Hepatocyte (in vitro differentiated cells): ENCODE results near the gene ABHD12B. TPM values are rescaled to one million over a fixed set of nuclear protein-coding genes. Genes with fewer than 3 reads are reported as not detected.

Experiments
- DNase-seq: peaks from one replicate; pipeline ENCODE4 v3.0.0-alpha.2; 2016; ENCODE audit warnings: low spot score
- H2AFZ ChIP-seq: fragments of 200-600 bp; sonication (generic); 2 replicates; pipeline ENCODE4 v1.6.0; 2016; ENCODE audit warnings: antibody characterized with exemption, mild to moderate bottlenecking
- H3K27ac ChIP-seq: fragments of 200-600 bp; sonication (generic); 2 replicates; pipeline ENCODE4 v1.5.1; 2016; ENCODE audit warnings: mild to moderate bottlenecking
- H3K27me3 ChIP-seq: fragments of 200-600 bp; sonication (generic); 2 replicates; pipeline ENCODE4 v1.6.1; 2016
- H3K36me3 ChIP-seq: fragments of 200-600 bp; sonication (generic); replicated peaks from 2 replicates; pipeline ENCODE4 v1.5.1; 2016; ENCODE audit warnings: low read depth; ENCODE audit not compliant: insufficient read depth
- H3K4me1 ChIP-seq: fragments of 200-600 bp; sonication (generic); 2 replicates; pipeline ENCODE4 v1.5.1; 2016; ENCODE audit warnings: mild to moderate bottlenecking, moderate library complexity; ENCODE audit not compliant: insufficient read depth
- H3K4me2 ChIP-seq: fragments of 200-600 bp; sonication (generic); 2 replicates; pipeline ENCODE4 v1.6.0; 2016
- H3K4me3 ChIP-seq: fragments of 200-600 bp; sonication (generic); 2 replicates; pipeline ENCODE4 v1.5.1; 2016; ENCODE audit warnings: mild to moderate bottlenecking
- H3K79me2 ChIP-seq: fragments of 200-600 bp; sonication (generic); 2 replicates; pipeline ENCODE4 v1.6.0; 2017; ENCODE audit warnings: mild to moderate bottlenecking
- H3K9me2 ChIP-seq: fragments of 200-600 bp; sonication (generic); replicated peaks from 2 replicates; pipeline ENCODE4 v1.6.0; 2017; ENCODE audit warnings: mild to moderate bottlenecking; ENCODE audit not compliant: insufficient read depth
- H3K9me3 ChIP-seq: fragments of 200-600 bp; sonication (generic); 2 replicates; pipeline ENCODE4 v1.5.1; 2016; ENCODE audit warnings: low read depth, mild to moderate bottlenecking
- H4K20me1 ChIP-seq: fragments of 200-600 bp; sonication (generic); 2 replicates; pipeline ENCODE4 v1.6.0; 2016; ENCODE audit warnings: mild to moderate bottlenecking; ENCODE audit not compliant: insufficient read depth, poor library complexity, severe bottlenecking
- CTCF ChIP-seq: fragments of 200-600 bp; sonication (generic); IDR thresholded peaks from 2 replicates; pipeline ENCODE4 v1.5.1; 2016; ENCODE audit warnings: antibody characterized with exemption, mild to moderate bottlenecking; ENCODE audit not compliant: poor library complexity
- EZH2 ChIP-seq: fragments of 200-600 bp; sonication (generic); IDR thresholded peaks from 2 replicates; pipeline ENCODE4 v1.6.1; 2016; ENCODE audit warnings: antibody characterized with exemption, mild to moderate bottlenecking, borderline replicate concordance
- EZH2phosphoT487 ChIP-seq: fragments of 200-600 bp; sonication (generic); IDR thresholded peaks from one replicate; pipeline ENCODE4 v1.6.1; 2018; ENCODE audit warnings: antibody characterized with exemption, mild to moderate bottlenecking, low read depth, moderate library complexity; ENCODE audit not compliant: unreplicated experiment, severe bottlenecking
- WGBS: methylation state at CpG from one replicate; pipeline ENCODE4 v1.1.6; 2016; ENCODE audit warnings: low lambda C conversion rate; ENCODE audit errors: missing lambda C conversion rate; 5-methylcytosine and 5-hydroxymethylcytosine counted together
- polyA plus RNA-seq: library from polyadenylated mRNA; unstranded; fragments of >200 nt; fragmentation: Nextera tagmentation; extraction: Ambion mirVana; gene quantifications from 2 replicates; pipeline ENCODE4 v1.2.1, GENCODE V29; 2016
- total RNA-seq: library from RNA; depleted of rRNA; stranded (reverse); fragments of >200 nt; gene quantifications from 2 replicates; pipeline ENCODE4 v1.2.3, GENCODE V29; 2014

Gene ABHD12B
- total and polyA plus RNA-seq, 2 experiments from 2014 or later = not detected

DNA sequence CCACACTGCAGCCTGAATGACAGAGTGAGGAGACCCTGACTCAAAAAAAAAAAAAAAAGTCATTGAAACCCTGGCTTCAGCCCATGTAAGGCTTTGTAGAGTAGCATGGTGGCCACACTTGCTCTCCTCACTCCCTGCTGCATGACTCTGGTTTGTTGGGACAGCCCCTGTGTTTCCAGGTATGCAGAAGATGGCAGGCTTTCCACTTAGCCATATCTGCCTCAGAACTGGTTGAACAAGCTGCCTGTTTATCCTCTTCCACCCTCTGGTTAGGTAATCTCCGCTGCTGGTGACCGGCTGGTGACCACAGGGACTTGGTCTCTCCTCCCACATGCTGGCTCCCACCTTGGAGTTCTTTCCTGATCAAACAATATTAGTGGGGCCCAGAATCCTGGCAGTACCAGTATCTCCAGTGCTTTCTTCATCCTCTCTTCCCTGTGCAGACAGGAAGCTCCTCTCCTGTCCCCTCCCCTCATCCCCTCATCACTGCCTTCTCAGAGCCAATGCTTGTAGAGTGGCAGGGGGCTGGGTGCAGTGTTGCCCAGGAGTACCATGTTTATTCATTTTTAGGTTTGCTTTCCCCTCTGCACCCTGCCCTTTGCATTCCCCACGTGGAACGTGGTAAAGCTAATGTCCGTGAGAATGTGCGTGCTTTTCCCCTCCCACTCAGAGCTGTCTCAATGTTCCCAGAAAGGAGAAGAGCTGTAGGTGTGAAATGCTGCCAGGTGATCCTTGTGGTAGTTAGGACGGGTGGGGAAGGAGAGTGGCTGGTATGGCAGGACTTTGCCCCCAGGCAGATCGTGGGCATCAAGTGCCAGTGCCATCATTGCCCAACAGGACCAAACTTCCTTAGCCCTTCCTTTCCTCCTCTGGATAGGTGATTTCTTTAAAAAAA is 11.3 kb downstream of the ABHD12B start:
- 70% methylated on average over 8 of the region's 8 CpGs for WGBS
- Histone ChIP-seq H3K4me2 (no peak overlapping the region), H2AFZ (no peak overlapping the region)

DNA sequence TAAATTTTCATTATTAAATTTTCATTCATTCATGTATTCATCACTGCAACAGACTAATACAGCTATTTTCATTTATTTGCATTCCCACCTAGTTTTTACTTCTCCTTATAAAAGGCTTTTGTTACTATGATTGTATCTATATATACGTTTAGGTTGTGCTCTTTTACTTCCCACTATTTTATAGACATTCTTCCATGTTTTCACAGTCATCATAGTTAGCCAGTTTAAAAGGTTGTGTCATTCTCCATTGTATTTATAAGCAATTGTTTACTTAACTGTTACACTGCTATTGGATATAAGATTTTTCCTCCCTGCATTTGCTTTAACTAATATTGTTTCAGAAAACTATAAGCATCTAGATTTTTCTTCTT is 12.0 kb downstream of the ABHD12B start:
- Histone ChIP-seq H3K4me2 (no peak overlapping the region), H3K27ac (no peak overlapping the region), H3K79me2 (no peaks in the 10 kb centered on the region), H4K20me1 (no peaks in the 10 kb centered on the region), H3K4me3 (no peak overlapping the region), H3K4me1 (no peaks in the 10 kb centered on the region), H3K9me3 (no peaks in the 10 kb centered on the region), H3K36me3 (no peaks in the 10 kb centered on the region), H3K27me3 (peaks cover 7% of the 10 kb centered on the region), H2AFZ (no peak overlapping the region), H3K9me2 (no peaks in the 10 kb centered on the region)
- 64% methylated on average over 1 of the region's 1 CpG for WGBS
- TF ChIP-seq CTCF (no peak), EZH2 (no peak), EZH2phosphoT487 (no peak)
- no peak for DNase-seq

More for the DNA sequence above, 11.3 kb downstream of the ABHD12B start:
- Histone ChIP-seq H4K20me1 (no peaks in the 10 kb centered on the region), H3K27ac (no peak overlapping the region), H3K9me3 (no peaks in the 10 kb centered on the region), H3K4me1 (no peaks in the 10 kb centered on the region), H3K36me3 (no peaks in the 10 kb centered on the region), H3K27me3 (peaks cover 7% of the 10 kb centered on the region), H3K79me2 (no peaks in the 10 kb centered on the region), H3K9me2 (no peaks in the 10 kb centered on the region), H3K4me3 (no peak overlapping the region)
- TF ChIP-seq EZH2 (no peak), EZH2phosphoT487 (no peak), CTCF (no peak)
- DNase-seq = no peak

DNA sequence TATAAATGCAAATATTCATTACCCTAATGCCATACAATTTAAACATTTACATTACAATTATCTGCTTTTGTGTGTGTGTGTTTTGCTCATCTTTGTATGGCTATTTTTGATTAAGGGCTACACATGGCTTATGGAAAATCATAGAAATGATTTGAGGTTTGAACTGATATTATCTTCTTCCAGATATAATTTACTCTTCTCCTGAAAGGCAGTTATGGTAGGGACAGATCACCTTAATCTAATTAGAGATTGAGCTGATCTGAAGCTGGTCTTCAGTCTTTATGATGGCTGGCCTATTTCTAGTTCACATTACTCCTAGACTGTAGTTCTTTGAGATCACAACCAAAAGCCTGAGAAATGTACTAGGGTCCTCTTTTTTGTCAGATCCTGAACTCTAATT is 15.6 kb downstream of the ABHD12B start:
- TF ChIP-seq CTCF = no peak
- no peak for TF ChIP-seq EZH2
- TF ChIP-seq EZH2phosphoT487 = no peak
- H3K9me3 ChIP-seq = no peaks in the 10 kb centered on the region
- no peak overlapping the region for H2AFZ ChIP-seq
- H3K4me1 ChIP-seq = no peaks in the 10 kb centered on the region
- no peak for DNase-seq
- no peaks in the 10 kb centered on the region for H4K20me1 ChIP-seq
- H3K9me2 ChIP-seq = no peaks in the 10 kb centered on the region
- H3K4me3 ChIP-seq = no peak overlapping the region
- H3K79me2 ChIP-seq = no peaks in the 10 kb centered on the region
- peaks cover 7% of the 10 kb centered on the region for H3K27me3 ChIP-seq
- no peak overlapping the region for H3K27ac ChIP-seq
- no peaks in the 10 kb centered on the region for H3K36me3 ChIP-seq
- no peak overlapping the region for H3K4me2 ChIP-seq
